Esophagus (tissue), 2 donors: Measurements from ENCODE around the gene DHX8. TPM values are rescaled to one million over a fixed set of nuclear protein-coding genes. Genes with fewer than 3 reads are reported as not detected.

Source experiments
- H3K27ac ChIP-seq, 2 donors: one replicate each; pipeline ENCODE4 v1.5.1; 2013; ENCODE audit warnings: low read depth in 2 of 2, mild to moderate bottlenecking in 2 of 2, inconsistent platforms in 1 of 2, low read length in 1 of 2, moderate library complexity in 1 of 2
- H3K27me3 ChIP-seq, 2 donors: one replicate each; pipeline ENCODE4 v1.6.1; 2013; ENCODE audit warnings: low read length in 2 of 2, control low read depth in 1 of 2, mild to moderate bottlenecking in 1 of 2; ENCODE audit not compliant: insufficient read depth in 2 of 2, control insufficient read depth in 1 of 2
- H3K36me3 ChIP-seq, 2 donors: one replicate each; pipeline ENCODE4 v1.6.1; 2013; ENCODE audit warnings: low read length in 1 of 2; ENCODE audit not compliant: control insufficient read depth in 2 of 2, insufficient read depth in 2 of 2
- H3K4me1 ChIP-seq, 2 donors: one replicate each; pipeline ENCODE4 v1.6.1; 2013; ENCODE audit warnings: low read length in 1 of 2; ENCODE audit not compliant: control insufficient read depth in 2 of 2, insufficient read depth in 2 of 2
- H3K4me3 ChIP-seq, 2 donors: one replicate each; pipeline ENCODE4 v1.5.1; 2013; ENCODE audit warnings: low read length in 2 of 2, mild to moderate bottlenecking in 2 of 2, low read depth in 1 of 2, moderate library complexity in 1 of 2
- H3K9me3 ChIP-seq, 2 donors: one replicate each; pipeline ENCODE4 v1.6.1; 2013; ENCODE audit warnings: mild to moderate bottlenecking in 2 of 2, low read depth in 1 of 2, low read length in 1 of 2, moderate library complexity in 1 of 2; ENCODE audit not compliant: control insufficient read depth in 2 of 2, insufficient read depth in 1 of 2
- WGBS, 2 donors: extraction: QIAGEN DNeasy Blood & Tissue Kit; methylation state at CpG; one replicate each; pipeline ENCODE4 v1.1.7; 2013; 5-methylcytosine and 5-hydroxymethylcytosine counted together
- polyA plus RNA-seq, 2 donors: library from polyadenylated mRNA; stranded (reverse); fragments of 200-250 nt; gene quantifications; one replicate each; pipeline ENCODE4 v1.2.3, GENCODE V29; 2013
- donor health status: healthy with polysubstance abuse.
- donor health status: Bipolar disorder and iron deficiency.

The DHX8 gene
- polyA plus RNA-seq, 2 donors, result 18.2 to 21.6 TPM

DNA sequence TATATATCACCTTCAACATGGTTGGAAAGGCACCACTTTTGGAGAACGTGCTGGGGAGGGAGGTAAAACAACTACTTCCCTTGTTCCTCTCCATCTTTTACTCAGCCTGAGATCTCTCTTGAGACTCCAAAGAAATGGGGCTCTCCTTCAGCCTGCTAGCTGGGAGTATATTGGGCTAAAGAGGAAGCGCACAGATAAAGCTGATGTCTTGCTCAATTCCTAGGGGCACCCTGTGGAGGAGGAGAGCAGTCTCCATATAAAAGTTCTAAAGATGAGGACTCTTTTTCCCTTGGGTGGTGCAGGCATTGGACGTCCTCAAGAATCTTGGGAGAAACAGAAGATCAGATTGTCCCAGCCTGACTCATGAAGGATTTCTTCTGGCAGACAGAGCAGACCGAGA is 67.0 kb downstream of the DHX8 start:
- WGBS, 2 donors, result 90% methylated on average over 4 of the region's 4 CpGs
- Histone ChIP-seq H3K27ac (no peak overlapping the region), H3K4me1 (peaks cover 0 to 11% of the 10 kb centered on the region in 2 donors), H3K36me3 (no peaks in the 10 kb centered on the region), H3K9me3 (no peaks in the 10 kb centered on the region), H3K4me3 (no peak overlapping the region), H3K27me3 (no peaks in the 10 kb centered on the region)

DNA sequence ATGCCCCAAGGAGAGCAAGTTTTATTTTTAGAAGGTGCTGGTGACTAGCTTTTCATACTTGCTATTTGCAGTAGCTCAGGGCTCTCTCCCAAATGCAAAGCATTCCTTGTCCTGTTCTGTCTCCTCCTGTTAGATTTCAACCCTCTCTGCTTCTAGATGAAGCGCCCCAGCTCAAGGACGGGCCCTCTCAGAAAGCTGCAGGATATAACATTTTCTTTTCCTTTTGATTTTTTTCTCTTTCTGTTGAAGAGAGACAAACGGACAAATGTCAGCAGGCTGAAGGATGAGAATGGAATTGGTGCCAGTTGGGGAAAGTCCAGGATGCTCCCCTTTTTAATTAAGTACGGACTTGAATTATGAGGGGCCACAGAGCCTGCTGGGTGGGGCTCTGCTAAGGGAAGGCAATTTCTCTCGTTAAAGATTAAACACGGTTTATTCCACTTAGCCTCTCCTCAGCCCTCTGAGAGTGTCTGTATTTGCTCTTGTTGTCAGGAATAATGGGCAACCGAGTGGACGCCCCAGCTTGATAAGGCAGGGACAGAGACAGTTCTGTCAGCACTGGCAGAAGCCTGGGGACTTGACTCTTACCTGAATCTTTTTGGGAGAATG is 68.6 kb downstream of the DHX8 start:
- WGBS, 2 donors, result 47 to 65% methylated on average over 8 of the region's 8 CpGs
- peaks cover 0 to 8% of the 10 kb centered on the region in 2 donors for H3K4me1 ChIP-seq
- H3K27me3 ChIP-seq, result no peaks in the 10 kb centered on the region
- H3K27ac ChIP-seq, result no peak overlapping the region
- H3K4me3 ChIP-seq, result no peak overlapping the region
- H3K36me3 ChIP-seq, result no peaks in the 10 kb centered on the region
- H3K9me3 ChIP-seq, result no peaks in the 10 kb centered on the region

DNA sequence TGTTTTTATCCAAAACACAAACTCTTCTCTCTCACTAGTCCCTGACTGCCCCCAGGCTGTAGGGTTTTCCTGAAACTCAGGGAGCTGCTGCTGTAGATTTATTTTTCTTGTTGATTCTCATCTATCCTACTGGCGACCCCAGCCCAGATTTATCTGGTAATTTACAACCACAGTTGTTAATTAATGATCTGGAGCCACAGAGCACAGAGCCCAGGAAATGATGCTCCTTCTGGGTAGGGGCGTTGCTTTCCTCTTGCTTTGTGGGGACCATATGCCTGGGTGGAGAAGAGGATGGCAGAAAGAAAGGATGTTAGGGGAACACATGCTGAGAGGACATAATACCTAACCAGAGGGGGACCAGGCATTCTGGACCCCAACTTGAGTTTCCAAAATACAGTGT is 69.8 kb downstream of the DHX8 start:
- Histone ChIP-seq H3K36me3 (no peaks in the 10 kb centered on the region), H3K9me3 (no peaks in the 10 kb centered on the region), H3K4me1 (peaks cover 0 to 8% of the 10 kb centered on the region in 2 donors), H3K27me3 (no peaks in the 10 kb centered on the region), H3K4me3 (no peak overlapping the region), H3K27ac (no peak overlapping the region)
- WGBS, 2 donors, result 35 to 50% methylated on average over 2 of the region's 2 CpGs

DNA sequence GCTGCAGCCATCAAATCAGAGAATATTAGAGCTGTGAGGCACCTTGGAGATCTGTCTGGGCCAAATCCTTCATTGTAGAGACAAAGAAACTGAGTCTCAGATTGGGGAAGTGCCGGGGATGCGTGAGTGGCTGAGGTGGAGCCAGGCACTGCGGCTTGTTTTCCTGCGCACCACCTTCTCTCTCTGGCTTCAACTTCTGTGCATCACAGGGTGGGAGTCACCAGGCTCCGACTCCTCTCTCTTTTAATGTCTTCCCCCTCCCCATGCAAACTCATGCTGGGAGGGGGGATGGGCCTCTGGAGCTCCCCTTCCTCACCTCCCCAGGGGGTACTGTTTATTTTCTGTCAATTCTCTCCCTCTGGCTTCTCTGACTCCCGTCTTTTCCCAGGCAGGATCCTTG is 71.1 kb downstream of the DHX8 start:
- no peak overlapping the region for H3K4me3 ChIP-seq
- 62 to 77% methylated on average over 6 of the region's 6 CpGs for WGBS, 2 donors
- no peak overlapping the region for H3K27ac ChIP-seq
- no peaks in the 10 kb centered on the region for H3K27me3 ChIP-seq
- no peaks in the 10 kb centered on the region for H3K9me3 ChIP-seq
- no peaks in the 10 kb centered on the region for H3K36me3 ChIP-seq
- H3K4me1 ChIP-seq, result no peaks in the 10 kb centered on the region

DNA sequence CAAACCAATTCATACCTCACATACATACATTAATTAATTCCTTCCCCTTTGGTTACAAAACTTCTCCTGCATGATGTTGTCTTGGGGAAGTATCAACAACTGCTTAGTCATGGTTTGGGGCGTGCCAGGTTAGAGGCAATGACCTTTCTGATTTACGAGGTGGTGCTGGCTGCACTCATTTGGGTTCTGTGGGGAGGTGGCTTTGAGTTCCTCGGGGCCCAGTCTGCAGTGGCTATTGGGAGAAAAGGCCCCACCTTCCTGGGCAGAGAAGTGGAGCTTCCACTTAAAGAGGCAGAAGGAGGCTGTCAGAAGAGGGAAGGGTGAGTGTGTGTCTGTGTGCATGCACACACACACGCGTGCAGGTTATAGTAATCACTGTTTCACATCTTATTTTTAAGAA is 72.5 kb downstream of the DHX8 start:
- Histone ChIP-seq H3K4me1 (no peaks in the 10 kb centered on the region), H3K27me3 (no peaks in the 10 kb centered on the region), H3K4me3 (no peak overlapping the region), H3K9me3 (no peaks in the 10 kb centered on the region), H3K36me3 (no peaks in the 10 kb centered on the region), H3K27ac (no peak overlapping the region)
- WGBS, 2 donors, result 48 to 49% methylated on average over 5 of the region's 5 CpGs

DNA sequence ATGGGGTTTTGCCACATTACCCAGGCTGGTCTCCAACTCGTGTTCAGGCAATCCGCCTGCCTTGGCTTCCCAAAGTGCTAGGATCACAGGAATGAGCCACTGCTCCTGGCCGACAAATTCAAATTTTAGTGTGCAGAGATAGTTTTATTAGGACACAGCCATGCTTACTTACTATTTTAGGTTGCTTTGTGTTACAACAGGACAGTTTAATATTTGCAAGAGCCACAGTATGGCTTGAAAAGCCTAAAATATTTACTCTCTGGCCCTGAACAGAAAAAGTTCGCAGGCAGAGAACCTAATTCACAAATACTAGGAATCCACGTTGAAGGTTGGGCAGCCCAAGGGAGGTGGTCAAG is 75.0 kb downstream of the DHX8 start:
- Histone ChIP-seq H3K9me3 (no peaks in the 10 kb centered on the region), H3K4me3 (no peak overlapping the region), H3K36me3 (no peaks in the 10 kb centered on the region), H3K27me3 (no peaks in the 10 kb centered on the region), H3K27ac (no peak overlapping the region), H3K4me1 (no peaks in the 10 kb centered on the region)
- 85 to 89% methylated on average over 5 of the region's 5 CpGs for WGBS, 2 donors

DNA sequence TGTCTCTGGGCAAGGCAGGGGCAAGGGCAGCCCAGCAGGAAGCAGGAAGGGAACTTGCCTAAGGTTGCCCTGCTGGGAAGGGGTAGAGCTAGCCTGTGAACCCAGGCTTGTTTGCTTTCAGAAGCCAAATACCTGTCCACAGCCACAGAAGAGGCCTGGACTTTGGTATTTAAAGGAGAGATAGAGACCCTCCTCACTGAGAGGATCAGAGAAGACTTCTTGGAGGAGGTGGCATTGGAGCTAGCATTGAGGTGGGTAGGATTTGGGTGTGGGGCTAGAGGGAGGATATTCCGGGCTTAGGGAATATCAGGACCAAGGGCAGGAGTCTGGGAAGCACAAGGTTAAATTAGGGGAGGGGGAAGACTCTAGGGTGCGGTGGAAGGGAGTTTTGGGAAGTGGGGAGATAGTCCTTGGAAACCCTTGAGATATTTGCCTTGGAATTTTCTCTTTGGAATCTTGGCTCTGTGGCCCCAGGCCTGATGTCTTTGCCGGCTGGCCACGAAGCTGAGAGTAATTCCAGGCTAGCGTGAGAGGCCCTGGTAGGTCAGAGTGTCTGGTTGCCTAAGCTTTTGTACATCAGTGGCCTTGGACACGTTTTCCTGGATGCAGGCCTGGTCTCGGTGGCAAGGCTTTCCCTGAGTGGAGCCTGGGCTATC is 75.5 kb downstream of the DHX8 start:
- no peaks in the 10 kb centered on the region for H3K9me3 ChIP-seq
- no peak overlapping the region for H3K27ac ChIP-seq
- H3K4me1 ChIP-seq, result no peaks in the 10 kb centered on the region
- H3K27me3 ChIP-seq, result no peaks in the 10 kb centered on the region
- no peaks in the 10 kb centered on the region for H3K36me3 ChIP-seq
- WGBS, 2 donors, result 80 to 82% methylated on average over 7 of the region's 7 CpGs
- no peak overlapping the region for H3K4me3 ChIP-seq

DNA sequence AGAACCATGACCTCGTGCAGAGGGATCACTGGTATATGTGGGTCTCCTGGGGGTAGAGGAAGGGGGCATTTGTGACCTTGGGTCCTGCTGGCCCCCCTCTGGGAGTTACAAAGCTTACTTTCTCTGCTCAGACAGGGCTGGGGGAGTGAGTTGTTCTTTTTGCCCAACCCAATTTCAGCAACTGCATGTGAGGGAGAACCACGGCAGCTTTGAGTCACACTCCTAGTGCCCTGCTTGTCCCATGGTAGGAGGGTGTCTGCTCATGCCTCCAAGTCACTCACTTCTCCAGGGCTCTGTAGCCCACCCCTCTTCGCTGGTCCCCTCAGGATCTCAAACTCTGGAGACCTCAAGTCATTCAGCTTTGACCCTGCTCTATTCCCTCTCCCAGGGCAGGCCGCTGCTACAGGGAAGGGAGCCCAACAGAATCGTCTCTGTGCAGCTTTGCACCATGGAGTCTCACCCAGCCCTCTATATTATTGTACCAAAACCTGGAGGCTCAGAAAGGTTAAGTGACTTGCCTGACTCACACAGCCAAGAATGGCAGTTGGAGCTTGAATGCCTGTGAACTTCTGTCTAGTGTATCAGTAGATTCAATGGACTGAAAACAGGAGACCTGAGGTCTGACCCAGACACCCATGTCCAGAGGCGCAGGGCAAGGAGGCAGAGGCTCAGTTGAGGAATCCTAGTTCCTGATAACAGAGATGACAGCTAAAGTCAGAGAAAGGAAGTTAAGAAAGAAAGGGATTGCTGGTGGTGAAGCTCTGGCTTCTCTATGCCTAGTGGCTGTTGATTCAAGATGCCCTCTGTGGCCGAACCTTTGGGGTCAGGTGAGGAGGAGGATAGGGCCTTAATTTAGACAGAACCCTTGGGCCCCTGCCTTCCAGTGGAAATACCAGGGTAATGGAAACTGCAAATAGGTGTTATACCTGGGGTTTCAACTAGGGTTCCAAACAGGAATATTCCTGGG is 77.0 kb downstream of the DHX8 start:
- H3K36me3 ChIP-seq, result no peaks in the 10 kb centered on the region
- WGBS, 2 donors, result 89 to 93% methylated on average over 7 of the region's 7 CpGs
- no peak overlapping the region for H3K27ac ChIP-seq
- H3K4me3 ChIP-seq, result no peak overlapping the region
- no peaks in the 10 kb centered on the region for H3K4me1 ChIP-seq
- H3K27me3 ChIP-seq, result no peaks in the 10 kb centered on the region
- H3K9me3 ChIP-seq, result no peaks in the 10 kb centered on the region

DNA sequence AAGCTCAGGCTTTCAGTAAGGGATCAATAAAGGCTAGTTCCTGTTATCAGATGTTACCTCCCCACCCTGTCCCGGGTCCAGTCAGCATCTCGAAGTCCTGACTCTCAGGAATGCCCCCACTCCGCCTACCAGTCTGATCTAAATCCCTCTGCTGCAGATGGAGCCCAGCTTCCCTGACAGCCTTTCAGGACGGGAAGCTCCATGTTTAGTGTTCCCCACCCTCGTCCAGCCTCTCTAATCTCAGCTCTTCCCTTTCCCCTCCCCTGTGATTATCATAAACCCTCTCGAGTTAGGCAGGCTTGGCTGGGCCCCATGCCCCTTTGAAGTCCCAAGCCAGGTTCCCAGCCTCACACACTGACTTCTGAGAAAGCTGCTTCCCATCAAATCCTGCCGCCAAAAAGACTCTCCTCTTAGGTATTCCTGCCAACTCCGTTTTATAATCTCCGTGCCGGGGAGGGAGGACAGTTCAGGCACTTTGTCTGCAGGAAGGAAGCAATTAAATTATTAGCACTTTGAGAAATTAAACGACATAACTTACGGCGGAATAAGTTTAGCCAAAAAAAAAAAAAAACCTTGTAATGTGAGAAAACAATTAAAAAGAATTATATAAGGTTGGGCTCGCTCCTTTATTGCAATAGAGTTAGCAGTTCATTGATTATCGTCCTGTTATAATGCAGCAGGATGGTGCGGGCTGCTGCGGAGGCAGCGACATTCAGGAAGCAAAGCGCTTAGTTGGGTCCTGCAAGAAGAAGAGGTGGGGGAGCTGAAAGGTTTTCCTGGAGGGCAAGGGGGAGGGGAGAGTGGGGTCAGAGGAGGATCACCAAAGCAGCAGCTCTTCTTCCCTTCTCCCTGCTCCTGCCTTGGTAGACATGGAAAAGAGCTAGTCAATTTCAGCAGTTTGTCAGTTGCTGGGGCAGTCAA is 79.2 kb downstream of the DHX8 start:
- no peaks in the 10 kb centered on the region for H3K9me3 ChIP-seq
- no peaks in the 10 kb centered on the region for H3K27me3 ChIP-seq
- H3K27ac ChIP-seq, result no peak overlapping the region
- no peak overlapping the region for H3K4me3 ChIP-seq
- no peaks in the 10 kb centered on the region for H3K4me1 ChIP-seq
- 12% methylated on average over 19 of the region's 19 CpGs for WGBS, 2 donors
- H3K36me3 ChIP-seq, result no peaks in the 10 kb centered on the region
